RWPE2 (cell line): ENCODE measurements around the gene AGPS.
A peak's percentile ranks its signal among the peaks of the same experiment; 100 is the strongest.

ENCODE experiments used
- ATAC-seq: fragments of 200-7000 bp; cut with Tn5 transposase; 3 replicates; pipeline ENCODE4 v1.9.1; 2021; ENCODE audit warnings: low read depth
- DNase-seq: peaks from one replicate; pipeline ENCODE4 v3.0.0-alpha.2; 2020; ENCODE audit warnings: low spot score
- H3K27ac ChIP-seq: fragments of 450-650 bp; 2 replicates; pipeline ENCODE4 v1.5.1; 2017; ENCODE audit warnings: mild to moderate bottlenecking; ENCODE audit not compliant: poor library complexity, severe bottlenecking
- H3K27me3 ChIP-seq: fragments of 250-450 bp; sonication (Bioruptor Pico); 2 replicates; pipeline ENCODE4 v1.5.1; 2021; ENCODE audit warnings: mild to moderate bottlenecking, moderate library complexity; ENCODE audit not compliant: insufficient read depth, poor library complexity, severe bottlenecking
- H3K36me3 ChIP-seq: fragments of 250-450 bp; sonication (Bioruptor Pico); 2 replicates; pipeline ENCODE4 v1.5.1; 2020; ENCODE audit warnings: low read depth, mild to moderate bottlenecking, moderate library complexity
- H3K4me1 ChIP-seq: fragments of 250-450 bp; sonication (Bioruptor Pico); 2 replicates; pipeline ENCODE4 v1.5.1; 2021; ENCODE audit warnings: mild to moderate bottlenecking, moderate library complexity; ENCODE audit not compliant: insufficient read depth, poor library complexity, severe bottlenecking
- H3K4me3 ChIP-seq: fragments of 250-450 bp; sonication (Bioruptor Pico); 2 replicates; pipeline ENCODE4 v1.5.1; 2021; ENCODE audit warnings: mild to moderate bottlenecking, moderate library complexity; ENCODE audit not compliant: severe bottlenecking
- H3K9me3 ChIP-seq: fragments of 250-450 bp; sonication (Bioruptor Pico); 2 replicates; pipeline ENCODE4 v1.5.1; 2021; ENCODE audit warnings: mild to moderate bottlenecking, moderate library complexity; ENCODE audit not compliant: severe bottlenecking
- CTCF ChIP-seq: fragments of 450-650 bp; IDR thresholded peaks from one replicate; pipeline ENCODE4 v1.5.1; 2017; ENCODE audit warnings: mild to moderate bottlenecking, moderate library complexity; ENCODE audit not compliant: poor library complexity, severe bottlenecking

AGPS gene

GRCh38 chr2:177385151-177385550 lies 7.4 kb upstream of the AGPS start:
- no peaks in the 10 kb centered on the region for H3K27me3 ChIP-seq
- H3K4me1 ChIP-seq = no peaks in the 10 kb centered on the region
- no peak overlapping the region for H3K4me3 ChIP-seq
- H3K9me3 ChIP-seq = no peaks in the 10 kb centered on the region
- H3K27ac ChIP-seq = no peak overlapping the region
- ATAC-seq (no peak), DNase-seq (no peak)
- TF ChIP-seq CTCF = no peak
- peaks cover 6% of the 10 kb centered on the region; the same call in 1 of the 2 replicates for H3K36me3 ChIP-seq

GRCh38 chr2:177391822-177392372 lies 676 bp upstream of the AGPS start:
- no peak for ATAC-seq

GRCh38 chr2:177393203-177393755 lies 706 bp downstream of the AGPS start:
- Histone ChIP-seq H3K4me1 (peaks cover 40% of the 10 kb centered on the region), H3K36me3 (peaks cover 5% of the 10 kb centered on the region; the same call in 1 of the 2 replicates), H3K9me3 (no peaks in the 10 kb centered on the region), H3K27me3 (no peaks in the 10 kb centered on the region), H3K27ac (peak overlapping the region; percentile 36), H3K4me3 (peak overlapping the region; percentile 61)
- TF ChIP-seq CTCF = no peak
- ATAC-seq (no peak), DNase-seq (no peak)

More at GRCh38 chr2:177391822-177392372, 676 bp upstream of the AGPS start:
- Histone ChIP-seq H3K27ac (peak overlapping the region; percentile 36), H3K36me3 (peaks cover 5% of the 10 kb centered on the region; the same call in 1 of the 2 replicates), H3K9me3 (no peaks in the 10 kb centered on the region), H3K4me1 (peaks cover 27% of the 10 kb centered on the region), H3K27me3 (no peaks in the 10 kb centered on the region), H3K4me3 (peak overlapping the region; percentile 61)
- TF ChIP-seq CTCF = no peak
- no peak for DNase-seq

- ATAC-seq = no peak
- no peaks in the 10 kb centered on the region for H3K9me3 ChIP-seq
- H3K4me3 ChIP-seq = peak overlapping the region; percentile 61
- no peaks in the 10 kb centered on the region for H3K27me3 ChIP-seq
- H3K27ac ChIP-seq = no peak overlapping the region
- H3K36me3 ChIP-seq = peaks cover 5% of the 10 kb centered on the region; the same call in 1 of the 2 replicates
- H3K4me1 ChIP-seq = peaks cover 43% of the 10 kb centered on the region
- TF ChIP-seq CTCF = no peak
- no peak for DNase-seq
These were observed 1.4 kb downstream of the AGPS start for GRCh38 chr2:177393824-177394593.
